H1 (cell line): Measurements from ENCODE around the gene TSPAN9. TPM values are rescaled to one million over a fixed set of nuclear protein-coding genes. Genes with fewer than 3 reads are reported as not detected.

Source experiments
- CHD2 ChIP-seq: IDR thresholded peaks from 2 replicates; pipeline ENCODE4 v1.6.1; 2012; ENCODE audit warnings: low read length, improper control_type of control experiment
- EP300 ChIP-seq, 2 experiments: IDR thresholded peaks; 1 replicate in 1 of 2; 2 replicates in 1 of 2; pipeline ENCODE4 v1.6.1; 2011 to 2012; ENCODE audit warnings: low read depth in 2 of 2, low read length in 2 of 2, mild to moderate bottlenecking in 2 of 2, borderline replicate concordance in 1 of 2, inconsistent platforms in 1 of 2, moderate library complexity in 1 of 2
- RAD21 ChIP-seq, 2 experiments: IDR thresholded peaks in 1 of 2; conservative IDR thresholded peaks in 1 of 2; 2 replicates each; pipeline ENCODE4 v1.6.1; 2011; ENCODE audit warnings: low read depth in 2 of 2, low read length in 2 of 2, improper control_type of control experiment in 1 of 2, inconsistent platforms in 1 of 2, mild to moderate bottlenecking in 1 of 2, moderate library complexity in 1 of 2
- USF2 ChIP-seq: IDR thresholded peaks from 2 replicates; pipeline ENCODE4 v1.6.1; 2011; ENCODE audit warnings: low read length, improper control_type of control experiment
- polyA plus RNA-seq, 7 experiments: library from polyadenylated mRNA; depleted of rRNA in 3 of 7; stranded (reverse) in 5 of 7; unstranded in 2 of 7; fragments of >200 nt in 5 of 7; fragments of 200-250 nt in 2 of 7; gene quantifications; 1 replicate in 5 of 7; 2 replicates in 1 of 7; 4 replicates in 1 of 7; pipeline versions ENCODE4 v1.2.1 to v1.2.3, GENCODE V29; 2011 to 2013; ENCODE audit warnings: missing spikeins in 2 of 7, mixed read lengths in 2 of 7
- total RNA-seq: library from RNA; stranded (reverse); fragmentation: NEBNext Ultra II Directional; extraction: Animal tissue kit (Norgen Biotek cat#: 25700); gene quantifications from 2 replicates; pipeline ENCODE4 v1.2.1, GENCODE V29; 2021

The TSPAN9 gene
- total and polyA plus RNA-seq, 2 of the 8 experiments (the other 6 are each of a cell fraction or from before 2014, with no cell fraction given): 11.5 to 29.1 TPM

DNA sequence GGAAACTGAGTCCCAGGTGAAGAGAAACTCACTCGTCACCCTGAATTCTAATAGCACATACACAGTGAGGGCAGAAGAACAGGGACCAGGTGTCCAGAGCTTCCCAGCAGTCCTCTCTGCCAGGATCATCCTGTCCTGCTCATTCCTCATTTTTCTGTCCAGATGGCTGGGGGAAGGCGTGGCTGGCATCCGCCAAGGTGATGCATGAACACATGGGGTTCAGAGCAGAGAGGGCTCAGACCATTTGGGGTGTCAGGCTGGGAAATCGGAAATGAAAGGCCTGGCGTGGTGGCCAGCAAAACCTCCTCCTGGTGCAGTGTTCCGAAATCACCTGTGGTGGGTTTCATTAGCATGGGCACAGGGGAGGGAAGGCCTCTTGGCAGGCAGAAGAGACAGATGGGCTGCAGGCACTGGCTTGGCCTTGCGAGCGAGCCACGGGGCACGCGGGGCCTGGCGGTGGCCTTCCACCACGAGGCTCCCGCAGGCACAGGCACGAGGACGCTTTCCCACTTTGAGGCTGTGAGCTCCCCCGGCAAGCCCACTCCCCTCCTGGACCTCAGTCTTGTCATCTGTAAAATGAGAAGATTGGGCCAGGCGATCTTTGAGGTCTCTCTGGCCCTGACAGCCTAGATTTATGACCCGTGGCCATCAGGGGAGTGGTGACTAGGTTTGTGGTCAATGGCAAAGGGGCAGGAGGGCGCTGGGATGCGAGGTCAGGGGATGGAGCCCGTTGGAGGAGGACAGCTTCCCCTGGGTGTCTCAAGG is 68.5 kb downstream of the TSPAN9 start (continued):
- TF ChIP-seq USF2: no peak
- TF ChIP-seq RAD21 (IDR thresholded peaks at IDR 0.05 in 1 of 2, conservative IDR thresholded peaks at IDR 0.05 in 1 of 2; ENCODE audit: low read depth in 2 of 2, low read length in 2 of 2): no peak
- TF ChIP-seq CHD2: no peak
- no peak for TF ChIP-seq EP300 (IDR thresholded peaks at IDR 0.05; ENCODE audit: borderline replicate concordance in 1 of 2, low read depth in 2 of 2, low read length in 2 of 2)
